Kidney epithelial cell (primary cell): ENCODE results near the gene OPHN1. TPM values are rescaled to one million over a fixed set of nuclear protein-coding genes. Genes with fewer than 3 reads are reported as not detected.

ENCODE experiments used
- DNase-seq: peaks from one replicate; pipeline ENCODE4 v3.0.0-alpha.2; 2010; ENCODE audit warnings: low read depth
- H3K27me3 ChIP-seq: 2 replicates; pipeline ENCODE4 v1.6.0; 2011; ENCODE audit warnings: low read length; ENCODE audit not compliant: control insufficient read depth, insufficient read depth
- H3K36me3 ChIP-seq: 2 replicates; pipeline ENCODE4 v1.5.1; 2011; ENCODE audit warnings: low read length; ENCODE audit not compliant: control insufficient read depth, insufficient read depth
- H3K4me3 ChIP-seq: 2 replicates; pipeline ENCODE4 v1.5.1; 2011; ENCODE audit warnings: low read depth, mild to moderate bottlenecking, control low read depth, low read length
- total RNA-seq: library from RNA; depleted of rRNA; stranded (reverse); fragments of >200 nt; gene quantifications from 2 replicates; pipeline ENCODE4 v1.2.3, GENCODE V29; 2015
- TF ChIP-seq, protein P1 (sequence below): IDR thresholded peaks from 2 replicates; pipeline ENCODE4 v1.5.1; 2011; ENCODE audit warnings: mild to moderate bottlenecking, moderate library complexity, low read length, control low read depth, inconsistent platforms; ENCODE audit not compliant: insufficient read depth, poor library complexity, severe bottlenecking

Gene OPHN1
- total RNA-seq, 1 donor from 2014 or later = 6.9 TPM

DNA sequence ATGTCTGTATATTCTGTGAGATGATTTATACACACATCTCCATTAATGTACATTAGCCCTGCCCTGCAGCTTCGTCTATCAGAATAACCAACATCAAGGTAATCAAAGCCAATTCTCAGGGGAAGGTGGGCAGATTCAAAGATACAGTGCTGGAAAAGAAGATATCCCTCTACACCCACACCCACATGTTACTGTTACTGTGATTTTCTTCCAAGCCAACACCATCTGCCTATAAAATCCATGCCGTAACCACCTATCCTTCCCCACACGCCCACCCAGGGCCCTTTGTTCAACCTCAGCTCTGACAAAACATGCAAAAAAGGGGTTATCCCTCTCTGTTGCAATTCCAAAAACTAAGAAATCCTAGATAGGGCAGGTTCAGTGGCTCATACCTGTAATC, 20.0 kb downstream of the OPHN1 start:
- TF ChIP-seq, protein P1, sequence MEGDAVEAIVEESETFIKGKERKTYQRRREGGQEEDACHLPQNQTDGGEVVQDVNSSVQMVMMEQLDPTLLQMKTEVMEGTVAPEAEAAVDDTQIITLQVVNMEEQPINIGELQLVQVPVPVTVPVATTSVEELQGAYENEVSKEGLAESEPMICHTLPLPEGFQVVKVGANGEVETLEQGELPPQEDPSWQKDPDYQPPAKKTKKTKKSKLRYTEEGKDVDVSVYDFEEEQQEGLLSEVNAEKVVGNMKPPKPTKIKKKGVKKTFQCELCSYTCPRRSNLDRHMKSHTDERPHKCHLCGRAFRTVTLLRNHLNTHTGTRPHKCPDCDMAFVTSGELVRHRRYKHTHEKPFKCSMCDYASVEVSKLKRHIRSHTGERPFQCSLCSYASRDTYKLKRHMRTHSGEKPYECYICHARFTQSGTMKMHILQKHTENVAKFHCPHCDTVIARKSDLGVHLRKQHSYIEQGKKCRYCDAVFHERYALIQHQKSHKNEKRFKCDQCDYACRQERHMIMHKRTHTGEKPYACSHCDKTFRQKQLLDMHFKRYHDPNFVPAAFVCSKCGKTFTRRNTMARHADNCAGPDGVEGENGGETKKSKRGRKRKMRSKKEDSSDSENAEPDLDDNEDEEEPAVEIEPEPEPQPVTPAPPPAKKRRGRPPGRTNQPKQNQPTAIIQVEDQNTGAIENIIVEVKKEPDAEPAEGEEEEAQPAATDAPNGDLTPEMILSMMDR = no peak
- DNase-seq = no peak
- H3K27me3 ChIP-seq = no peaks in the 10 kb centered on the region

DNA sequence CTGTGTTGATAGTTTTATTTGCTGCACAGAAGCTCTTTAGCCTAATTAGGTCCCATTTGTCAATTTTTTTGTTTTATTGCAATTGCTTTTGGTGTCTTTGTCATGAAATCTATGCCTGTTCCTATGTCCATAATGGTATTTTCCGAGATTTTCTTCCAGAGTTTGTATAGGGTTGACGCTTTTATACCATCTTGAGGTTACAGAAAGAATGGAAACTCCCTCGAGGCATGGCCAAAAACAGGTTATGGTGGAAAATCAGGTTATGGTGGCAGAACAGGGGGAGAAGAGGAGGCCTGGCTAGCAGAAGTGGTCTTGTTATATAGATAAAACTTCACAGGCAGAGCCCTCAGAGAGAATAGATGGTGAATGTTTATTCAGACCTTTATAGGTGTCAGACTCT, 21.6 kb downstream of the OPHN1 start:
- TF ChIP-seq, protein P1 = no peak
- DNase-seq = no peak

More for the DNA sequence above, 20.0 kb downstream of the OPHN1 start:
- Histone ChIP-seq H3K36me3 (no peaks in the 10 kb centered on the region), H3K4me3 (no peak overlapping the region)

DNA sequence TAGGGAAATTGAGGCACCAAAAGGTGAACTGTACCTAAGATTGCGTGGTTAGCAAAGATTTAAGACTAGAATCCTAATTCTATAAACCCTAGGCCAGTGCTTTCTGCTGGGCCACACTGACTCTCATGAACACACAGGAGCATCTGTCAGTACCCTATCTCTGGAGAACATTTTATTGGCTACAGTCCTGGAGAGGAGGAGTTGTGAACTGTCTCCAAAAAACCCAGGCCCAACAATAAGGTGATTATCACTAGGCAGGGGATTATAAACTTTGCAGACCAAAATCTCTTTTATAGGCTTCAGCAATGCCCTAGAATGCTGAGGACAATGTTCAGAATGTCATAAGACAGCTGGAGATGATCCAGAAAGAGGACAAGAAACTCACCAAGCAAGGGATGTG, 24.1 kb downstream of the OPHN1 start:
- Histone ChIP-seq H3K27me3 (no peaks in the 10 kb centered on the region), H3K4me3 (no peak overlapping the region), H3K36me3 (no peaks in the 10 kb centered on the region)
- TF ChIP-seq, protein P1 = no peak
- no peak for DNase-seq

More for the DNA sequence above, 21.6 kb downstream of the OPHN1 start:
- Histone ChIP-seq H3K4me3 (no peak overlapping the region), H3K36me3 (no peaks in the 10 kb centered on the region), H3K27me3 (no peaks in the 10 kb centered on the region)

DNA sequence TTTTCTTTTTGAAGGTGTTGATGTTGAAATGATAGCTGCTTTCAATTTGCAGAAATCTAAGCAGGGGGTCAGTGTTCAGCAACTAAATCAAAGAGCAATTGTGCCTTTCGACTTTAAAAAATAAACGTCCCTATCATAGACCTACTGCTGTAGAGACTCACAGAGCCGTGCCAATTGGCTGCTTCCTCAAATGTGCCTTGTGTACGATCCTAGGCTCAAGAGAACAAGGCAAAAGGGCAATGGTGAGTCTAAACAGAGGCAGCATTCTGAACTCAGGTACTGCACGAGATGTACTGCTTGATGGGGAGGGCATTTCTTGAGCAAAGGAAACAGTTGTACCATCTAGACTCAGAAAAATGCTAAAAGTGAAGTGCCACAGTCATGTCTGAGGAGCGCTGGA, 29.8 kb downstream of the OPHN1 start:
- no peak for DNase-seq
- Histone ChIP-seq H3K4me3 (no peak overlapping the region), H3K36me3 (no peaks in the 10 kb centered on the region), H3K27me3 (no peaks in the 10 kb centered on the region)
- TF ChIP-seq, protein P1 = no peak

DNA sequence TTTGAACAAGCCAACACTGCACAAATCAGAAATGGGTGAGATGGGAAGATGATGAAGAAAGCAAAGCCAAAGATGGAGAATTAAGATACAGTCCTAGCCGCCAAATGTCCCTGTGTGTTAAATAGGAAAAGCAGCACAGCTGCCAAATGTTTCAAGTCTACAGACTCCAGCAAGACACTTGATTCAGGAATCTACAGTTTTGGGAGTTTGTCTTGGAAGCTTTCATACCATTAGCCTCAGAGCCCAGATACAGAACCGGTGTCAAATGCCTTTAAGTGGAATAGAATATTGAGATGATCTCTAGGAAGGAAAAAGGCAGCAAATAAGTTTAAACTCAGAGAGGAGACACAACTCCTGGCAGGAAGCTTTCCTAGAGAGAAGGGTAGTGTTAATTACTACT, 30.3 kb downstream of the OPHN1 start:
- TF ChIP-seq, protein P1 = no peak
- Histone ChIP-seq H3K36me3 (no peaks in the 10 kb centered on the region), H3K4me3 (no peak overlapping the region), H3K27me3 (no peaks in the 10 kb centered on the region)
- DNase-seq = no peak

DNA sequence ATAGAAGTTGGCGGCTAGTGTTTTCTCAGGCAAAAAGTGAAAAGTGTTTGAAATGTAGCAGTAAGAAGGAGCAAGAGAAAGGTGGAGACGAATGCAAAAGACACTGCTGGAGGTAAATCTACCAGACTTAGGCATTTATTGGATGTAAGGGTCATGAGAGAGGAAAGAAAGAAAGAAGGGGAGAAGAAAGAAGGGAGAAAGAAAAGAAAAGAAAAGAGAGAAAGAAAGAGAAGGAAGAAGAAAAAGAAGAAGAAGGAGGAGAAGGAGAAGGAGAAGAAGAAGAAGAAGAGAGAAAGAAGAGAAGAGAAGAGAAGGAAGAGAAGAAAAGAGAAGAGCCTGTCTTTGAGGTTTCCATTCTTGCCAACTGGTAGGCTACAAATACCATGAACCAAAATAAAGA, 31.2 kb downstream of the OPHN1 start:
- Histone ChIP-seq H3K27me3 (no peaks in the 10 kb centered on the region), H3K36me3 (no peaks in the 10 kb centered on the region)
- no peak for DNase-seq

More for the DNA sequence above, 31.2 kb downstream of the OPHN1 start:
- TF ChIP-seq, protein P1 = no peak
- H3K4me3 ChIP-seq = no peak overlapping the region
